Stomach (tissue), 4 donors: Measurements from ENCODE around the gene SOX11.

ENCODE experiments used
- CTCF ChIP-seq, 7 experiments: fragments of 450-650 bp in 4 of 7; fragments of 200-600 bp in 3 of 7; sonication (generic) in 3 of 7; IDR thresholded peaks; one replicate each; pipeline ENCODE4 v1.5.1; 2016 to 2019; ENCODE audit warnings: antibody characterized with exemption in 7 of 7, control low read depth in 2 of 7, mild to moderate bottlenecking in 1 of 7
- POLR2A ChIP-seq, 4 donors: fragments of 450-650 bp; IDR thresholded peaks; one replicate each; pipeline ENCODE4 v1.6.1; 2016; ENCODE audit warnings: antibody characterized with exemption in 4 of 4, control low read depth in 2 of 4, mild to moderate bottlenecking in 1 of 4, moderate library complexity in 1 of 4

DNA sequence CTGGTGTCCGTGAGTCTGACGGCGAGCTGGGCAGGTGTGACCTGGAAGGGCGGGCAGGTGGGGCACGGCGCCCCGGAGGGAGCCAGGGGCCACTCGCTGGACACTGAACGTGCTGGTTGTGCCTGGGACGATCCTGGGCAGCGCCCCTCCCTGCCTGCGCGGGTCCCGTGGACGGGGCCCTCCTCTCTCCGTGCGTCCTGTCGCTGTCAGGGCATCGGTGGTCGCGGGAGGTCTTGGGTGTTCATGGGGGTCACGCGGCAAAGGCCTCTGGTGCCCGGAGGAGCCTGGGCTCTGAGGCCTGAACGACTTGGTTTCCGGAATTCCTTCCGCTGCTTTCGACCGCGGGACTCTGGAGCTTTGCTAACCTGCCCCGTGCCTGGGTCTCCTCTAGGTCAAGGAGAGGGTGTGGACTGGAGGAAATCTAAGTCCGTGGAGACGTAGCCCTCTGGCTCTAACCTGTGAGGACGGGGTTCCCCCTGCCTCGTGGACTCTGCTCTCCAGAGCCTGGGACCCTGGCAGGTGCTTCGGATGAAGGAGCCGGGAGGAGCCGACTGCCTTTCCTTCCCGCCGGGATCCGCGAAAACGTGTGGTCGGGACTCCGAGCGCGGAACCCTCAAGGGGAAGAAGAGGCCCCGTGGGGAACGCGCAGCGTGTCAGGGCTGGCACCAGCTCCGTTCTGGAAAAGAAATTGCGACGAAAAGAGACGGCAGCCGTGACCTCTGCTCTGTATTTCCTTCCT, 14.7 kb downstream of the SOX11 start:
- no peak for TF ChIP-seq CTCF (IDR thresholded peaks at IDR 0.05)
- no peak for TF ChIP-seq POLR2A (IDR thresholded peaks at IDR 0.05)
